GM19395 (cell line): Measurements from ENCODE around the gene DENND1A.

Experiments
- ATAC-seq: cut with Tn5 transposase; IDR thresholded peaks from one replicate; pipeline ENCODE4 v1.9.1; 2021; ENCODE audit warnings: mild to moderate bottlenecking, moderate library complexity; ENCODE audit not compliant: unreplicated experiment

DENND1A gene

DNA sequence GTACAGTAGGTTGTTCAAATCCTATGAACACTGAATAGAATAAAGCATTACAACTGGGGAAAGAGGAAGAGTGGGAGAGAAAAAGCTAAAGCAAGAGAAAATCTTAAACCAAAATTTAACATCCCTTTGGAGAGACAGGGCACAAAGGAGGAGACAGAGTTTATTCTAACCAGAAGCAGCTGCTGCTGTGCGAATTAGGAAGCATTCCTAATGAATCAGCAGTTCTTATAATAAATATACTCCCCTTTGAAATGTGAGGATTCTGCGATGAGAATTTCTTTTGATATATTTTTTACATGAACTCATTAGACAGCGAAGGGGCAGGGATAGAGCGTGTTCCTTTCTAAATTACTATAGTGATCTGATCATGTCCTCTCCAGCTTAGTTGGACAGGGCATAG lies 233.4 kb downstream of the DENND1A start:
- ATAC-seq: no peak

DNA sequence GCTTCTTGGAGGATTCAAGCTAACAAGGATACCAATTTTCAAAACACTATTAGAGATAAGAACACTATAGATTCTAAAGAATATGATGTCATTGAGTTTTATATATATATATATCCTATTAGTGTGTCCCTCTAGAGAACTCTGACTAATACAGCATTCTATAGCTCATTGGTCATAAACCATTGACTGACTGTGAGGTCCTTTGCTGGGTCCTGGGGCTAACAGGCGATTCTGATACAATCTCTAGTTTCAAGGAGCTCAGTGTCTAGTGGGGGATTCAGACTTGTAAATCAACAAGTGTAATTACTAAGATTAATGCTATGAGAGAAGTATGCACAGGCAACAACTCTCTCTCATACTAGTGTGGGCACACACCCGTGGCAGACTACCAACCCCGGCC lies 234.5 kb downstream of the DENND1A start:
- no peak for ATAC-seq

DNA sequence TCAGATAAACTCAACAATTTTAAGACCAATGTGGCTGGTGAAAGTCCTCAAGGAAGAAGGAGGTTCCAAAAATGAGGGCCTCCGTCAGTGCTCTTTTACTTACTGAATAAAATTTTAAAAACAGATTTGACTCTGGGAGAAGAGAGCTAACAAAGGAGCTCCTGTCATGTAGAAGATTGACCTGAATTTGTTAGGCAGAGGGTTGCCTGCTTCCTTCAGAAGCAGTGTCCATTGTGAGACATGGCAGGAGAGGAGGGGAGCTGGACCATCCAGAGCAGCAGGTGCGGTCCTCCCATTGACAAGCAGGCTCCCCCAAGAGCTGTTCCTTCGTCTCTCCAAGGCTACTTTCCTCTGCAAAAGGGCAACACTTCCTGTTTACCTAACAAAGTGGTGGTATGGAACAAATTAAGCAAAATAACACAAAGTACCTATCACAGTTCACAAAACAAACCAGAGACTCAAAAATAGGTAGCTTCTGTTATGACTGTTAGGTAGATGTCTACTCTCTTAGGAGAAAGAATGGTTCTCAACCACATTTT lies 238.1 kb downstream of the DENND1A start:
- ATAC-seq: no peak

DNA sequence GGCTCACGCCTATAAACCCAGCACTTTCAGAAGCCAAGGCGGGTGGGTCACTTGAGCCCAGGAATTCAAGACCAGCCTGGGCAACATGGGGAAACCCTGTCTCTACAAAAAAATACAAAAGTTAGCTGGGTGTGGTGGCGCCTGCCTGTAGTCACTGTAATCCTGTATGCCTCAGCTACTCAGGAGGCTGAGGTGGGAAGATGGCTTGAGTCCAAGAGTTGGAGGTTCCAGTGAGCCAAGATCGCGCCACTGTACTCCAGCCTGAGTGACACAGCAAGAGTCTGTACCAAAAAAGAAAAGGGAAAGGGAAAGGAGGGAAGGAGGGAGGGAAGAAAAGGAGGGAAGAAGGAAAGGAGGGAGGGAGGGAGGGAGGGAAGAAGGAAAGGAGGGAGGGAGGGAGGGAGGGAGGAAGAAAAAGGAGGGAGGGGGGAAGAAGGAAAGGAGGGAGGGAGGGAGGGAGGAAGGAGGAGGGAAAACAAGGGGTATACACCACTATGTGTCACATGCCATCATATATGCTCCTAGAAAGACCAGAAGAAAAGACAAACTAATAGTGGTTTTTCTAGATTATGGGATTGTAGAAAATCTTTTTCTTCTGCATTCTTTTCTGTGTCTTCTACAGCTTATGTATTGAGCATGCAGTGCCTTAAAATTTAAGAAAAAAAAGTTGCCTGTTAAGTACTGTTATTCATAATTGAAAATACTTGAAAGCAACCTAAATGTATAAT lies 240.1 kb downstream of the DENND1A start:
- ATAC-seq: no peak

DNA sequence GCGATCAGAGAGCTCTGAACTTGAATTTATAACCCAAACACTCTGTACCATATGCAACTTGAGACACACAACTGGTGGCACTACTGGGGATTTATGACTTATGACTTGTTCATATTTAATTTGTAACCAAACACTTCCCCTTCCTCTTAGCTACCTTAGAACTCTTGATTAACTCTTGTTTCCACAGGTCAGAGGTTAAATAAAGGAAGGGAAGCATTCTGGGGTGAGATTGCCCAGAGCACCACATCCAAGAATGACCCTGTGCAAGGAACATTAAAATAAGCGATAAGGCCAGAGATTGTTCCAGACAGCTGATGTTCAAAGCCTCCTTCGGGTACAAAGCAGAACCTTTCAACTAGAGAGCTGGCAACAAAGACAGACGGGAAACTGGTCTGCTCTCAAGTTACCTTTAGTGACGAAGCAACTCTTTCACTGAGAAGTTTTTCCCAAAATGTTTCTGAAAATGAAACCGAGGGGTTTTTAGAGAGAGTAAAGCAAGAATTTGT lies 242.6 kb downstream of the DENND1A start:
- no peak for ATAC-seq

DNA sequence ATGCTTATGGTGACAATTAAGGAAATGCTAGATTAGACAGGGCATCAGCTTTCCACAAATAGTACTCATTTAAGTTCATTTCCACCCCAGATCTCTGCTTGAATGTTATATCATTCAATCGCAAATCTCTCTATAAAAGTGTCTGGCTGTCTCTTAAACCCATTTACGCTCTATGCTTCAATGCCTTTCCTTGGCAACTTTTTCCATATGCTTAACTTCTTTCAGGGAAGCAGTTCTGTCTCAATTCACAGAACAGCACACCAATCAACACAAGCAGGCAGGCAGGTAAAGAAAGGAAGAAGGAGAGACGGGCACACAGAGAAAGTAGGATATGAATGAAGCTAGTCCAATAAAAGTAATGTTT lies 243.1 kb downstream of the DENND1A start:
- no peak for ATAC-seq

DNA sequence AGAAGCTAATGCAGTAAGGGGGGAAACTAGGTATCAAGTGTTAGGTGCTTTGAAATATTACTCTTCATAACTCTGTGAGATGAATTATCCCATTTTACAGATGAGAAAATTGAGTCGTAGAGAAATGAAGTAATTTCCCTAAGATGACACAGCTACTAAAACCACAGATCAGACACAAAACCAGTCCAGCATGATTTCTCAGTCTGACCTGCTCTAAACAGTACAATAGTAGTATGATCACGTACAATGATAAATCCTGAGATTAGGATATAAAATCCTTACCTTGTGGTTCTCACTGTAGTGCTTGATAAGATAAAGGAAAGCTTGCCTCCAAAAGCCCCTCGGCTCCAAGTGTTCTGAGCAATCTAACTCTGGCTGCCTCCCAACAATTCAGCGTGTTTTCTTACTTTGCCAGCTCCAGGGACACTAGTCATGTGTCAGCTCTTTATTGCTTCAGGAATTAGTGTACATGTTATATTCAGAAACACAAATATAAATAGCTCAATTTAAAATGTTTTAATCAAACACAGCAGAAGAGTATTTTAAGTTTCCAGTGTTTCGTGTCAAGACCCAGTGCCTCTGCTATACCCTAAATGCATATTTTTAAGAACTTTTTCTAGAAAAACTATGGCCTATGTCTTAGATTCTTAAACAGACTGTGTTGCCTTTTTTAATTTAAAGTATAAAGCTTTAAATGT lies 243.6 kb downstream of the DENND1A start:
- ATAC-seq: no peak

DNA sequence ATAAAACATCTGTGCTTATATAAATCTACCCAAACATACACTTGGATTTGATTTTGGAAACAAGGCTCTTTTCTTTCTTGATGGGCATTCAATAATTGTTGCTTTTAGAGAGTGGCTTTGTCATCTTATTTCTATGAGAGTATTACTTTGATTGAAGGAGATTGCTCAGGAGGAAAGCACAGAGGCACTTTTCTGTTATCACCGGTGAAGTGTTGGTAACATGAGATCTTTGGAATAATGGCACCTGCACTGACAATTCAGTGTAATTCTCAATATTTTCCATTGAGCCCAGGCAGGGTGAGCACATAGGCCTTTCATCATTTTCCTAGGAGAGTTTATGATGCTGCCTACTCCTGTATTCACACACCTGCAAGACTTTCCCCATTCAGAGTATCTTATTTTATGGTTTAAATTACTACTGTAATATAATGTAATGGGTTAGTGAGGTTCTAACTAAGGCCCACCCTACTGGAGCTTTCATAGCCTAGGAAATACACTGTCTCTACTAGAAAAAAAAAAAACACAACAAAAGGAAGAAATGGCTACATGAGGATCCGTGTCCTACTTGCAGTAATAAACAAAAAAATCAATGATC lies 244.3 kb downstream of the DENND1A start:
- ATAC-seq: no peak

DNA sequence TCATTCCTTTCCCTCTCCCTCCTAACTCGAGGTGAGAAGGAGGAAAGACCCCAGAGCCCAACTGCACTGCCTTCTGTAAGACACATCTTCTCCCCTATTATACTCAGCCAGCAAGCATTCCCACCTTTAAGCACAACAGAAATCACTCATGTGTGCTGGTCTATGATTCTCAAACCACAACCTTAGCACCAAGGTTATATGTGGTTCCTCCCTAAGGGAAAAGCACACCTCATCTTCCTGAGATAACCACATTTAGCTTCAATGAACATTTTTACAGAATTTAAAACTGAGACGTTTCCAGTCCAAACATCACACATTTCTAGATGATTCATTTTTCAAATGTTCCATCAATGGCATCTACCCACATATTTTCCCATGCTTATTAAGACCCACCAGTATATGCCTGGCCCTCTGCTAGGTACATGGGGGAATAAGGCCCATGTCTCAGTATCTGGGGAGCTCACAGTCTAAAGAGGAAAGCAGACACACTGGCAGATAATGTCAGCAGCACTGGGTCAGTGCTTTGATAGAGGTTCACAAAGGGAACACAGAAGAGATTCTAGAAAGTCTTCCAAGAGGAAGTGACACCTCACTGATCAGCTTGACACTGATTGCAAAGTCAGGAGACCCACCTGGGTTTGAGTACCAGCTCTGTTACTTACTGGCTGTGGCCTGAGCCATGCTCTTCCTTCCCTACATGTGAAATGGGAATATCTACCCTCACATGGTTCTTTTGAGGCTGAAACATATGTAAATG lies 245.4 kb downstream of the DENND1A start:
- peak; percentile 67 for ATAC-seq

DNA sequence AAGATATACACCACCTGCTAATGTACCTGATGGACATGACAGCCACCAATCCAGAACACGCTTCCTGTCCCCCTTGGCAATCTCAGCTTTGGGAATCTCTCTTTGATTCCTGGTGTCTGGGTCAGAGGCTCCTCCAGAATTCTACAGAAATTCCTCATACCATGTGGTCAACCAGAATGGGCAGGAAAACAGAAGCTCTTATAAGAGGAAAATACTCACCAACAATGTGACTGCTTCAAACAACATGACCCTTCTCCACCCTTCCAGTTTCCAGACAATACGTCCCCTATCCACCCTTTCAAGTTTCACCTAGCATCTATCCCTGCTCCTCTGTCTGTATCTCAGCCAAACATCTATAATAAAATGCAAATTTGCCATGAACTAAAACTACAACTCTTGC lies 247.2 kb downstream of the DENND1A start:
- ATAC-seq: no peak

DNA sequence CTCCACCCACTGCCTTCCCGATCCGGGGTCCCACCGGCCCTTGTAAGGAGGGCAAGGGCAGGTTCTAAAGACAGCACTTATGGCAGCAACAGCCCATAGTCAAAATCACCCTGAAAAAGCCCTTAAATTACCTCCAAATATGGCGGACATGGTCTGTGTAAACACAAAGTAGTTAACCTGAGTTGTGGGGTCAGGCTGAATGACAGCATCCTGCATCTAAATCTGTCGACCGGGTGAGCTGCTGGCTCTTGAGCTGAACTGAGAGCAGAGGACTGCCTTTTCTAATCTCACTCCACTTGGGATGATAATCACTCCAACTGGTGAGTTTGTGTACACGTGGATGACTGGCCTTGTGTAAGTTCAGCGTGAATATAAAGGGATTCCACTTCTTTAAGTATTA lies 249.6 kb downstream of the DENND1A start:
- ATAC-seq: no peak

DNA sequence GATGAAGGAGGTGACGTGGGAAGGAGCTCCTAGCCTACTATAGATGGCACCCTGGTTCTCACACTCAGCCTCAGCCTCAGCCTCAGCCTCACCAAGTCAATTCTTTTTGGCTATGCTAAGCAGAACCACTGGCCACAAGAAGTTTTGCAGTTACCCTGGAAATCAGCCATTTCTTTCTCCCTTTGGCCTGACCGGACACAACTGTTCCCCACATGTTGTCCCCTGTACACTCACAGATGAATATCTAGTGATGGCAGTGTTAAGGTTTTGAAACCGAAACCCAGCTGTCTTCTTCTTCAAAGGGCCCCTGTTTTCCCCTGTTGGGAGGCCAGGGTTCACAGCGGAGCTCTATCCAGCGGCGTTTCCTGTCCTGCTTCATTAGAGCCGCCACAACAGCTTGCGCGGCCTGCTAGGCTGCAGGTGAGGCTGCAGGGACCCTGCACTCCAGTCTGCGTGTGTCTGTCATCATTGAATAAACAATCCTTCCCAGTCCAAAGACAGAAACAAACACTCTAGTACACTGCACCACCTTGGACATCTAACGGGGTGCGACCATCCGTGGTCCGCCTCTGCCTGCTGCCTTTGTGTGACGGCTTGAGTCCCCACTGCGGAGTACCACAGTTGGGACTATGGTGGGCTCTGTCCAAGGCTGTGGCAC lies 250.5 kb downstream of the DENND1A start:
- ATAC-seq: peak; percentile 99

DNA sequence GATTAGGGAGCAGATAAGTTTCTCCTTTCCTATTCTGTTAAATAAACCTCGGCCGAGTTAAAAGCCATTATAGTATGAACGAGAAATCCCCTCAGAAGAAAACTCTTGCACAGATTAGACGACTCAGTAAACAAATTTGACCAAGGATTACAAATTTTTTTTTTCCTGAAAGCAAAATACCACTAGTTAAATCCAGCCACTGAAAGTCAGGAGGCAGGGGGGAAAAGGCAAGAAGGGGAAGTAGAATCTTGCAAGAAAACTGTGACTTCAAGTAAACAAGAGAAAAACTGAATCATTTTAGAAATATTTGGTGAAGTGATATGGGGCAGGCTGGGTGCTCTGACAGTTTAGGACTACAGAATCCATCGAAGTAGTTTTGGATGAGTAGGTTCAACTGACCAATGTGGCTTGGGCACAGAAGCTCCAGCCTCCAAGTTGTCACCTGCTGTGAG lies 251.0 kb downstream of the DENND1A start:
- ATAC-seq: no peak

DNA sequence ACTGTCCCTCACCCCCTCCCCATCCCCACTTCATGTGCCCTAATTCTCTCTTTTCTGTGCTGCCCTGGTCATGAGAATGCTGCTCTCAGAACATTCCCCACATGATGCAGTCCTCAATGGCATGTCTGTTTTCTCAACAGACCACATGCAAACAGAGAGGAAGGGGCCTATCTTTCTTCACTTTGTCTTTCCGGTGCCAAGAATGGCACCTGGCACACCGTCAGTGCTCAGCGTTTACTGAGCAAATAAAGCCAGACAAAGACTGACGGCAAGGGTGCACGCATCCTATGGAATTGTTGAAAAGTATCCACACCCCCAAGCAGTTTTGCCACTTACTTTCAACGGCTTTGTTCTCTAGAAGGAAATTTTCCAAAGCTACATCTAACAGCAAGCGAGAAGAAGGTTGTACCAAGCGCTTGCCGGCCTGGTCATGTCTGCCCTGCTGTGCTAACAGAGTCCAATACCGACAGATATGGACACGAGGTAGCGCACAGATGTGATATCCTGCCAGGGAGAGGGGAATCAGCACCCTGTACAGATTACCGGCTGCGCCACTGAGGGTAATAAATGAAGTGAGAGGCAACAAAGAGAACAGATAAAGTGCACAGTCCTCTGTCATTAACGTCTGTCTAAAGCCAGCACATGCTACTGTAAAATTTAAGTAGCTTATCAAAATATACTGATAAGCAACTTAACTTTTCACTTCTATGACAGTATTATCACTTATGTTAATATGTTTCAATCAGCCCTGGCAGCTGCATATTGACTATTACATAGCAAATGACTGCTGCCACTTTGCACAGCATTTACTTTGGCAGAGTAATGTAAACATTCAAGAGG lies 251.7 kb downstream of the DENND1A start:
- no peak for ATAC-seq

DNA sequence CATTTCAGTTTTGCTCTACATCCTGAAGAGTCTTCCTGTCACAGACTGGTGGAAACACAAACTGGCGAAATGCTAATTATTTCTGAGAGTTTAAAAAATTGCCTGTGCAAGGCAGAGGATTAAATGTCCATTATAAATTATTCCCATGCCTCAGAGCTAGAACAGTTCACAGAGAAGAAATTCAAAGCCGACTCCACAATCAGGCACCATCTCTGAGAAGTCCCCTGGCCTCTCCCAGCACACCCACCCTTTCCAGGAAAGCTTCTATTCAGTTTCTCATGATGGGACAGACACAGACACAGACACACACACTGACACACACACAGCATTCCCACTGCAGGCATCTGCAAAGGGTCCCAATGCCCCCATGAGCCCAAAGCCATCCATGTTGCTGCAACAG lies 253.1 kb downstream of the DENND1A start:
- ATAC-seq: no peak

DNA sequence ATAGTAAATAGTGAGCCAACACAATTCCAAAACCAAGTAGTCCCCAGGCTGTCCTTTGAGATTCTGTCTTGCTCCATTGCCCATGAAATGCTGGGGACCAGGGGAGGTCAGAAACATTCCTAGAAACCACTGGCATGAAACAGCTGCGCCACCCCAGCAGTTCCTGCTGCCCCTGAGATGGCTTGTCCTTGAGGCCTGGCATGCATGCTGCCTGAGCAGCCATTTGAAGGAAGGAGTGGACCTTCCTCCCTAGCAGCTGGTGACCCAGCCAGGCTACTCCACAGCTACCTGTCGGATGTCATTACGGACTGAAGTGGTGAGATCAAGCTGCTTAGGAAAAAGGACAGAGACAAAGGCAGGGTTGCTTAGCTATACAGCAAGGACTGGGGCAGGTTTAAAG lies 260.6 kb downstream of the DENND1A start:
- ATAC-seq: no peak

DNA sequence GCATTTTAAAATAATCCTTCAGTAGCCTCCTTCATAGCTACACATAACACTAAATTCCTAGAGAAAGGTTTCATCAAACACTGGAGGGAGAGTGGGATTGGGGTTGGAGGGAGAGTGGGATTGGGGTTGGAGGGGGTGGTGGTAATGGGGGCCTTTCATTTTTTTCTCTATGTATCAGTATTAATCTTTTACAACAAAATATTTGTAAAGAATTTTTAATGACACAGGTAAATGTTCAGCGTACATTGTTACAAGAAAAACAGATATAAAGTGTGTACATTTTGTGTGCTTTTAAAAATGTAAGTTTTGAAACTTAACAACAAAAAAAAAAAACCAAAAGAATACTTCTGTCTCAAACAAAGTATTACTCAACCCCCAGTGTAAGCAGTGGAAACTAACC lies 266.4 kb downstream of the DENND1A start:
- ATAC-seq: no peak

DNA sequence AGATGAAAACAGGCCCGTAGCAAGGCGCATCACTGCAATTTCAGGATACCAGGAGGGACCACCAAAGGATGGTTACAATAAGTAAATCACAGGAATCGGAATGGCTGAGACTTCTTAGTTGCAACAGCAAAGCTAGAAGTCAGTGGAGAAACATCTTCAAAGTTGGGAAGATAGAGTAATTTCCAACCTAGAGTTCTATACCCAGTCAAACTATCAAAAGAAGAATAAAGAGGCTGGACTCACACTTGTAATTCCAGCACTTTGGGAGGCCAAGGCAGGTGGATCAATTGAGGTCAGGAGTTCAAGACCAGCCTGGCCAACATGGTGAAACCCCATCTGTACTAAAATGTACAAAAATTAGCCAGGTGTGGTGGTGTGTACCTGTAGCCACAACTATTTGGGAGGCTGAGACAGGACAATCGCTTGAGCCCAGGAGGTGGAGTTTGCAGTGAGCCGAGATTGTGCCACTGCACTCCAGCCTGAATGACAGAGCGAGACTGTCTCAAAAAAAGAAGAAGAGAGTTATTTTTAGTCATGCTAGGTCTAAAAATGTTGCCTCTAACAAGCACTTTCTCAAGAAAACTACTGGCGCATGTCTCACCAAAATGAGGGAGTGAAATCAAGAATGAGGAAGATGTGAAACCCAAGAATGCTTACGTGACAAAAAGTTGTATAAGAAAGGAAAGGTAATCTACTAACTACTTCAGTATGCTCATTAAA lies 267.7 kb downstream of the DENND1A start:
- ATAC-seq: no peak
